GM18520 (cell line): Measurements from ENCODE around the gene ITCH.
A peak's percentile ranks its signal among the peaks of the same experiment; 100 is the strongest.
"Not testable (repeated sequence)": the region's sequence is repeated elsewhere in the genome, so short reads cannot be mapped to it uniquely, and the experiment has no call there.

Experiments
- ATAC-seq: cut with Tn5 transposase; IDR thresholded peaks from one replicate; pipeline ENCODE4 v1.9.1; 2021; ENCODE audit not compliant: unreplicated experiment

Gene ITCH

GRCh38 chr20:34497596-34497995 lies 134.5 kb downstream of the ITCH start:
- not testable (repeated sequence) for ATAC-seq

GRCh38 chr20:34500823-34501222 lies 137.8 kb downstream of the ITCH start:
- no peak for ATAC-seq

GRCh38 chr20:34506480-34506879 lies 143.4 kb downstream of the ITCH start:
- ATAC-seq, result no peak

GRCh38 chr20:34507702-34508413 lies 144.8 kb downstream of the ITCH start:
- ATAC-seq, result no peak

- ATAC-seq, result no peak
These were observed 147.5 kb downstream of the ITCH start for GRCh38 chr20:34510575-34510974.

GRCh38 chr20:34511891-34512265 lies 148.8 kb downstream of the ITCH start:
- no peak for ATAC-seq

GRCh38 chr20:34512266-34512954 lies 149.3 kb downstream of the ITCH start:
- no peak for ATAC-seq

- ATAC-seq, result no peak
These were observed 149.9 kb downstream of the ITCH start for GRCh38 chr20:34512955-34513419.

- ATAC-seq, result not testable (repeated sequence)
These were observed 151.0 kb downstream of the ITCH start for GRCh38 chr20:34514034-34514433.

GRCh38 chr20:34514897-34515483 lies 151.9 kb downstream of the ITCH start:
- no peak for ATAC-seq

GRCh38 chr20:34515484-34516246 lies 152.6 kb downstream of the ITCH start:
- peak; percentile 31 for ATAC-seq

GRCh38 chr20:34516247-34517113 lies 153.4 kb downstream of the ITCH start, which contains the start of gene DYNLRB1:
Gene DYNLRB1 (plus strand): TSS chr20:34516422. CDS start chr20:34516459, 37 bp downstream.
- ATAC-seq, result peak; percentile 60

GRCh38 chr20:34517114-34517505 lies 154.0 kb downstream of the ITCH start:
- no peak for ATAC-seq

GRCh38 chr20:34518863-34519262 lies 155.8 kb downstream of the ITCH start:
- not testable (repeated sequence) for ATAC-seq

- ATAC-seq, result not testable (repeated sequence)
These were observed 156.8 kb downstream of the ITCH start for GRCh38 chr20:34519841-34520240.

GRCh38 chr20:34522969-34523871 lies 160.1 kb downstream of the ITCH start:
- ATAC-seq, result no peak

- ATAC-seq, result no peak
These were observed 161.4 kb downstream of the ITCH start for GRCh38 chr20:34524426-34524825.

- no peak for ATAC-seq
These were observed 162.3 kb downstream of the ITCH start for GRCh38 chr20:34525342-34525708.

GRCh38 chr20:34525709-34526416 lies 162.8 kb downstream of the ITCH start:
- no peak for ATAC-seq
